SK-N-SH (cell line): Measurements from ENCODE around the gene MYH11. TPM values are rescaled to one million over a fixed set of nuclear protein-coding genes. Genes with fewer than 3 reads are reported as not detected.

Experiments used
- CTCF ChIA-PET: fragments of 300-600, 350-600 bp; formaldehyde crosslinking; extraction: SDS; loops from one replicate; lab custom pipeline; 2021; lab: Yijun Ruan, JAX
- POLR2A ChIA-PET: fragments of 350-600 bp; sonication (Branson Sonifier 250); formaldehyde crosslinking; extraction: SDS; loops from one replicate; lab custom pipeline; 2020; ENCODE audit warnings: antibody characterized with exemption, inconsistent platforms; lab: Yijun Ruan, JAX
- DNase-seq: peaks from one replicate; pipeline ENCODE4 v3.0.0; 2012
- H2AFZ ChIP-seq: fragments of 200-600 bp; sonication (generic); 2 replicates; pipeline ENCODE4 v1.8.1; 2016; ENCODE audit warnings: antibody characterized with exemption, mild to moderate bottlenecking, low read depth
- H3F3A ChIP-seq: fragments of 200-600 bp; sonication (generic); replicated peaks from 2 replicates; pipeline ENCODE3; 2016; ENCODE audit warnings: antibody characterized with exemption, mild to moderate bottlenecking; ENCODE audit not compliant: insufficient read depth
- H3K27ac ChIP-seq, 2 experiments: fragments of 200-500 bp in 1 of 2; fragments of 200-600 bp in 1 of 2; sonication (Bioruptor generic) in 1 of 2; sonication (generic), shearing (Covaris generic) in 1 of 2; 2 replicates each; pipeline versions ENCODE4 v1.5.1 to v1.6.1; 2014 to 2016; ENCODE audit warnings: low read depth in 2 of 2, inconsistent platforms in 1 of 2, low read length in 1 of 2, mild to moderate bottlenecking in 1 of 2, mixed read lengths in 1 of 2
- H3K27me3 ChIP-seq: fragments of 200-600 bp; sonication (generic), shearing (Covaris generic); 2 replicates; pipeline ENCODE4 v1.6.1; 2016; ENCODE audit warnings: mixed run types; ENCODE audit not compliant: insufficient read depth
- H3K36me3 ChIP-seq, 2 experiments: fragments of 200-500 bp in 1 of 2; fragments of 200-600 bp in 1 of 2; sonication (Bioruptor generic) in 1 of 2; sonication (generic) in 1 of 2; replicated peaks in 1 of 2; 2 replicates each; pipeline versions ENCODE3 to v1.5.1; 2014 to 2016; ENCODE audit warnings: low read length in 1 of 2, mild to moderate bottlenecking in 1 of 2; ENCODE audit not compliant: insufficient read depth in 2 of 2, control insufficient read depth in 1 of 2
- H3K4me1 ChIP-seq, 2 experiments: fragments of 200-500 bp in 1 of 2; fragments of 200-600 bp in 1 of 2; sonication (Bioruptor generic) in 1 of 2; sonication (generic), shearing (Covaris generic) in 1 of 2; 2 replicates each; pipeline versions ENCODE4 v1.5.1 to v1.6.1; 2014 to 2016; ENCODE audit warnings: low read depth in 1 of 2, low read length in 1 of 2, mixed run types in 1 of 2; ENCODE audit not compliant: insufficient read depth in 2 of 2, control insufficient read depth in 1 of 2
- H3K4me2 ChIP-seq: fragments of 200-600 bp; sonication (generic), shearing (Covaris generic); 2 replicates; pipeline ENCODE4 v1.6.1; 2017; ENCODE audit warnings: mixed run types
- H3K4me3 ChIP-seq, 2 experiments: fragments of 200-500 bp in 1 of 2; fragments of 200-600 bp in 1 of 2; sonication (Bioruptor generic) in 1 of 2; sonication (generic), shearing (Covaris generic) in 1 of 2; 2 replicates each; pipeline versions ENCODE4 v1.5.1 to v1.8.1; 2014 to 2016; ENCODE audit warnings: low read depth in 2 of 2, inconsistent platforms in 1 of 2, low read length in 1 of 2, mild to moderate bottlenecking in 1 of 2, mixed read lengths in 1 of 2, moderate library complexity in 1 of 2
- H3K79me2 ChIP-seq: fragments of 200-600 bp; sonication (generic); 2 replicates; pipeline ENCODE4 v1.8.1; 2017; ENCODE audit warnings: mild to moderate bottlenecking; ENCODE audit not compliant: insufficient read depth
- H3K9ac ChIP-seq: fragments of 200-600 bp; sonication (generic); 2 replicates; pipeline ENCODE4 v1.6.1; 2017; ENCODE audit warnings: mixed run types
- H3K9me2 ChIP-seq: fragments of 200-600 bp; sonication (generic); 2 replicates; pipeline ENCODE4 v1.6.1; 2017; ENCODE audit warnings: mixed run types
- H3K9me3 ChIP-seq: fragments of 200-600 bp; sonication (generic); 2 replicates; pipeline ENCODE4 v1.6.1; 2017; ENCODE audit warnings: mixed run types, mild to moderate bottlenecking, moderate library complexity
- H4K20me1 ChIP-seq: fragments of 200-600 bp; sonication (generic); 2 replicates; pipeline ENCODE4 v1.6.1; 2017; ENCODE audit warnings: mild to moderate bottlenecking, mixed run types; ENCODE audit not compliant: insufficient read depth
- EP300 ChIP-seq, 2 experiments: IDR thresholded peaks; 2 replicates each; pipeline versions ENCODE4 v1.4.0 to v1.6.1; 2012; ENCODE audit warnings: borderline replicate concordance in 1 of 2, low read depth in 1 of 2, low read length in 1 of 2
- FOSL2 ChIP-seq: IDR thresholded peaks from 2 replicates; pipeline ENCODE4 v1.4.0; 2012; ENCODE audit warnings: low read depth, mild to moderate bottlenecking, moderate library complexity, borderline replicate concordance
- FOXJ3 ChIP-seq: sonication (generic); formaldehyde crosslinking; IDR thresholded peaks from 2 replicates; pipeline ENCODE4 v1.5.1; 2020; ENCODE audit warnings: mild to moderate bottlenecking, missing genetic modification reagents
- FOXM1 ChIP-seq: IDR thresholded peaks from 2 replicates; pipeline ENCODE4 v1.4.0; 2012; ENCODE audit warnings: low read depth, mild to moderate bottlenecking
- GABPA ChIP-seq: IDR thresholded peaks from 2 replicates; pipeline ENCODE4 v1.4.0; 2012; ENCODE audit warnings: low read depth, mild to moderate bottlenecking
- IRF3 ChIP-seq: fragments of 150-350 bp; IDR thresholded peaks from 2 replicates; pipeline ENCODE4 v1.6.1; 2016; ENCODE audit warnings: mild to moderate bottlenecking, low read depth, low read length
- MAX ChIP-seq: IDR thresholded peaks from 2 replicates; pipeline ENCODE4 v1.4.0; 2012; ENCODE audit warnings: low read depth
- MXI1 ChIP-seq: IDR thresholded peaks from 2 replicates; pipeline ENCODE4 v1.6.1; 2012; ENCODE audit warnings: mild to moderate bottlenecking, low read depth, low read length, improper control_type of control experiment
- POLR2AphosphoS5 ChIP-seq: IDR thresholded peaks from 2 replicates; pipeline ENCODE4 v1.6.1; 2012; ENCODE audit warnings: low read depth, low read length
- RAD21 ChIP-seq: IDR thresholded peaks from 2 replicates; pipeline ENCODE4 v1.6.1; 2012; ENCODE audit warnings: mild to moderate bottlenecking, low read length
- RFX5 ChIP-seq: IDR thresholded peaks from 2 replicates; pipeline ENCODE4 v1.6.1; 2012; ENCODE audit warnings: mild to moderate bottlenecking, improper control_type of control experiment, low read length
- SMC3 ChIP-seq: IDR thresholded peaks from 2 replicates; pipeline ENCODE4 v1.6.1; 2012; ENCODE audit warnings: low read depth, low read length, improper control_type of control experiment
- TAF1 ChIP-seq: IDR thresholded peaks from 2 replicates; pipeline ENCODE4 v1.6.1; 2012; ENCODE audit warnings: low read depth, mild to moderate bottlenecking, low read length, moderate library complexity, borderline replicate concordance
- USF1 ChIP-seq: IDR thresholded peaks from 2 replicates; pipeline ENCODE4 v1.4.0; 2012; ENCODE audit warnings: low read depth, borderline replicate concordance
- YY1 ChIP-seq: IDR thresholded peaks from 2 replicates; pipeline ENCODE4 v1.4.0; 2012; ENCODE audit warnings: low read depth, mild to moderate bottlenecking
- WGBS: methylation state at CpG from one replicate; pipeline ENCODE4 v1.1.6; 2017; ENCODE audit warnings: low lambda C conversion rate; 5-methylcytosine and 5-hydroxymethylcytosine counted together
- polyA plus RNA-seq, 3 experiments: library from polyadenylated mRNA; depleted of rRNA; stranded (reverse); fragments of >200 nt; gene quantifications; 2 replicates each; pipeline ENCODE4 v1.2.3, GENCODE V29; 2012
- TF ChIP-seq, protein P1 (sequence below): IDR thresholded peaks from 2 replicates; pipeline ENCODE4; 2012

MYH11 gene
- polyA plus RNA-seq, 1 of the 3 experiments (the other 2 are of a cell fraction), result 0.02 TPM

- CTCF ChIA-PET, result interaction anchor here (1.2 to 2.9 kb wide), 2 partner anchors 11 to 18 kb away, joined by 3 to 19 read pairs; no protein-coding TSS in a partner anchor
Observed at GRCh38 chr16:15832241-15832640, 24.6 kb downstream of the MYH11 start.

DNA sequence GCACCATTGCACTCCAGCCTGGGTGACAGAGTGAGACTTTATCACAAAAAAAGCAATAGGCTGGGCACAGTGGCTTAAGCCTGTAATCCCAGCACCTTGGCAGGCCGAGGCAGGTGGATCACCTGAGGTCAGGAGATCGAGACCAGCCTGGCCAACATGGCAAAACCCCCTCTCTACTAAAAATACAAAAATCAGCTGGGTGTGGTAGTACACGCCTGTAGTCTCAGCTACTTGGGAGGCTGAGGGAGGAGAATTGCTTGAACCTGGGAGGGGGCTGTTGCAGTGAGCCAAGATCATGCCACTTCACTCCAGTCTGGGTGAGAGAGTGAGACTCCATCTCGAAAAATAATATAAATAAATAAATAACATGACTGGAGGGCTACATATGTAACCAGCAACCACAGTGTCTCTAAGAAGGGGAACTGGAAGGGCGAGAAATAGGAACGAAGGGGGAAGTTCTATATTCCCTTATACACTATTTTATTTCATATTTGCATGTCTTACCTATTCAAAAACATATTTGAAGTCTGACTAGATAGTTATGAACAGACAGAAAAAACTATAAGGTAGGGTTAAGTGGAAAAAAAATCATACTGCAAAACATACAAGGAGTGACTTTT is 25.9 kb downstream of the MYH11 start:
- POLR2A ChIA-PET, result no interaction called here
- DNase-seq, result no peak
- Histone ChIP-seq H3K4me2 (no peak overlapping the region), H3K9me2 (no peaks in the 10 kb centered on the region), H3K9me3 (no peaks in the 10 kb centered on the region), H3K79me2 (no peaks in the 10 kb centered on the region), H3K4me3 (no peak overlapping the region)
- no peak for TF ChIP-seq FOXJ3
- TF ChIP-seq FOSL2, result no peak
- TF ChIP-seq GABPA, result no peak
- no peak for TF ChIP-seq EP300 (IDR thresholded peaks at IDR 0.05; ENCODE audit: borderline replicate concordance in 1 of 2, low read depth in 1 of 2, low read length in 1 of 2)
- TF ChIP-seq, protein P1, sequence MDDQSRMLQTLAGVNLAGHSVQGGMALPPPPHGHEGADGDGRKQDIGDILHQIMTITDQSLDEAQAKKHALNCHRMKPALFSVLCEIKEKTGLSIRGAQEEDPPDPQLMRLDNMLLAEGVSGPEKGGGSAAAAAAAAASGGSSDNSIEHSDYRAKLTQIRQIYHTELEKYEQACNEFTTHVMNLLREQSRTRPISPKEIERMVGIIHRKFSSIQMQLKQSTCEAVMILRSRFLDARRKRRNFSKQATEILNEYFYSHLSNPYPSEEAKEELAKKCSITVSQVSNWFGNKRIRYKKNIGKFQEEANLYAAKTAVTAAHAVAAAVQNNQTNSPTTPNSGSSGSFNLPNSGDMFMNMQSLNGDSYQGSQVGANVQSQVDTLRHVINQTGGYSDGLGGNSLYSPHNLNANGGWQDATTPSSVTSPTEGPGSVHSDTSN, result no peak
- no peak for TF ChIP-seq SMC3
- TF ChIP-seq, all 33 proteins: peak for 0
- H3K27ac ChIP-seq, result no peak overlapping the region
- H2AFZ ChIP-seq, result no peak overlapping the region
- 32% methylated on average over 6 of the region's 6 CpGs for WGBS
- H4K20me1 ChIP-seq, result no peaks in the 10 kb centered on the region
- H3K36me3 ChIP-seq, result no peaks in the 10 kb centered on the region
- no peaks in the 10 kb centered on the region for H3K4me1 ChIP-seq
- no peaks in the 10 kb centered on the region for H3F3A ChIP-seq
- H3K27me3 ChIP-seq, result peaks cover 5% of the 10 kb centered on the region; the same call in 1 of the 2 replicates
- CTCF ChIA-PET, result interaction anchor here (2.1 kb wide), 1 partner anchor 9 kb away, joined by 7 read pairs; no protein-coding TSS in a partner anchor
- no peak overlapping the region for H3K9ac ChIP-seq

More at GRCh38 chr16:15832241-15832640, 24.6 kb downstream of the MYH11 start:
- H3K9ac ChIP-seq, result no peak overlapping the region
- H3K4me2 ChIP-seq, result no peak overlapping the region
- H2AFZ ChIP-seq, result no peak overlapping the region
- H3K4me1 ChIP-seq, result no peaks in the 10 kb centered on the region
- DNase-seq, result no peak
- no peak for TF ChIP-seq TAF1
- TF ChIP-seq EP300 (IDR thresholded peaks at IDR 0.05; ENCODE audit: borderline replicate concordance in 1 of 2, low read depth in 1 of 2, low read length in 1 of 2), result no peak
- no peak for TF ChIP-seq FOXM1
- 63% methylated on average over 6 of the region's 6 CpGs for WGBS
- no peak overlapping the region for H3K27ac ChIP-seq
- peaks cover 5% of the 10 kb centered on the region; the same call in 1 of the 2 replicates for H3K27me3 ChIP-seq
- H3F3A ChIP-seq, result no peaks in the 10 kb centered on the region
- H3K9me3 ChIP-seq, result no peaks in the 10 kb centered on the region
- POLR2A ChIA-PET, result no interaction called here
- H3K79me2 ChIP-seq, result no peaks in the 10 kb centered on the region
- no peaks in the 10 kb centered on the region for H3K9me2 ChIP-seq
- H3K4me3 ChIP-seq, result no peak overlapping the region
- H3K36me3 ChIP-seq, result no peaks in the 10 kb centered on the region
- no peaks in the 10 kb centered on the region for H4K20me1 ChIP-seq

- ChIA-PET CTCF (interaction anchor here (1.4 to 2.1 kb wide), 2 partner anchors 8 to 125 kb away, joined by 6 to 7 read pairs; no protein-coding TSS in a partner anchor), POLR2A (no interaction called here)
- H3K27ac ChIP-seq, result no peak overlapping the region
- WGBS, result 63% methylated on average over 9 of the region's 9 CpGs
- H2AFZ ChIP-seq, result no peak overlapping the region
- H4K20me1 ChIP-seq, result no peaks in the 10 kb centered on the region
- DNase-seq, result no peak
- H3K79me2 ChIP-seq, result no peaks in the 10 kb centered on the region
- H3K9me2 ChIP-seq, result no peaks in the 10 kb centered on the region
- H3K27me3 ChIP-seq, result peaks cover 5% of the 10 kb centered on the region; the same call in 1 of the 2 replicates
- no peaks in the 10 kb centered on the region for H3K4me1 ChIP-seq
- H3K4me3 ChIP-seq, result no peak overlapping the region
- H3K4me2 ChIP-seq, result no peak overlapping the region
- H3K9me3 ChIP-seq, result no peaks in the 10 kb centered on the region
- H3K36me3 ChIP-seq, result no peaks in the 10 kb centered on the region
- no peaks in the 10 kb centered on the region for H3F3A ChIP-seq
- H3K9ac ChIP-seq, result no peak overlapping the region
- TF ChIP-seq, protein P1, result no peak
- TF ChIP-seq USF1, result no peak
- TF ChIP-seq IRF3, result no peak
- TF ChIP-seq POLR2AphosphoS5, result no peak
- TF ChIP-seq GABPA, result no peak
- no peak for TF ChIP-seq RAD21
- TF ChIP-seq MAX, result no peak
- no peak for TF ChIP-seq SMC3
- no peak for TF ChIP-seq TAF1
- TF ChIP-seq RFX5, result no peak
- no peak for TF ChIP-seq YY1
- TF ChIP-seq MXI1, result no peak
Observed at GRCh38 chr16:15829460-15829859, 27.4 kb downstream of the MYH11 start.
